GM18505 (cell line): ENCODE results near the gene LEKR1.
"Not testable (repeated sequence)": the region's sequence is repeated elsewhere in the genome, so short reads cannot be mapped to it uniquely, and the experiment has no call there.

Source experiments
- ATAC-seq: cut with Tn5 transposase; IDR thresholded peaks from one replicate; pipeline ENCODE4 v1.9.1; 2021; ENCODE audit not compliant: unreplicated experiment
- POLR2A ChIP-seq: IDR thresholded peaks from 4 replicates; pipeline ENCODE4 v1.6.1; 2011; ENCODE audit warnings: borderline replicate concordance; ENCODE audit not compliant: insufficient read depth, insufficient read length; ENCODE audit errors: extremely low read depth

The LEKR1 gene

DNA sequence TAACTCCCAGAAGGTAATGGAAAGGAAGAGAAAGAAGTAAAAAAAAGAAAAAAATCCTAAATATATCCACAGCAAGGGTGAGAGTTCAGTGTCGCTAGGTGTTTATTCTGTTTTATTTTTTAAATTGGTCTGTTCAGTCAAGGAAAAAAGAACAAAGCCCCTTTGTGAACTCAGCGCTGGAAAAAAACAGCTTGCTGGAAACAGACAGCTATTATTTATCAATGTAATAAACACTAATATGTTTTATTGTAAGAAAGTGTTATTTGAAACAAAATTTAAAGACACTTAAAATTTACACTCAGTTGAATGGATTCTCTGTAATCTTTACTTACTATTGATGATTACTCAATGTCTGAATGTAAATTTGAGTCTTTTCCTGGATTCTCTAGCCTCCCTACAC is 32.3 kb upstream of the LEKR1 start:
- ATAC-seq = no peak
- TF ChIP-seq POLR2A = no peak

DNA sequence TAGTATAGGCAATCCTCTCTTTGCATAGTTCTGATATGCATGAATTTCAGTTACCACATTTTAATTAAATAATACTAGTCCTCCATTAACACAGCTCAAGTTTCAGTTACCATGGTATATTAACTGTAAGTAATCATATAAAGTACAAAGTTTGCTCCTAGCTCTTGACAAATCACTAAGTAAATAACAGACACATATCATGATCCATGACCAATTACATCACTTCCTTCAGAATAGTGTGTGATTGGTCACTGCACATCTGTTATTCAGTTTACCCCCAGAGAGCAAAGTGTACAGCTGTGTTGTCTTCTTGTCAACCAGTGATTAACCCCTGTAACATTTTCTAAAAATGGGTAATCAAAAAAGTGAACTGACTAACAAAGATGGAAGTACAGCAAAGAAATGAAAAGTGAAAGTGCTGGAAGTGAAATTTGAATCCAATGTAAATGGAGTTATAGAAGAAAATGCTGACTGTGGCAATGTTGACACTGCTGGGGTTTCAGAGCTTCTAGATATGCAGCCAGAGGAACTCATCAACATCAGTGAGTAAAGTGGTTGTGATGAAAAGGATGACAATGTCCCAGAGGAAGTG is 30.2 kb upstream of the LEKR1 start:
- ATAC-seq = no peak
- TF ChIP-seq POLR2A = no peak

- no peak for TF ChIP-seq POLR2A
- no peak for ATAC-seq
These were observed 28.8 kb upstream of the LEKR1 start for GRCh38 chr3:156797368-156797767.

DNA sequence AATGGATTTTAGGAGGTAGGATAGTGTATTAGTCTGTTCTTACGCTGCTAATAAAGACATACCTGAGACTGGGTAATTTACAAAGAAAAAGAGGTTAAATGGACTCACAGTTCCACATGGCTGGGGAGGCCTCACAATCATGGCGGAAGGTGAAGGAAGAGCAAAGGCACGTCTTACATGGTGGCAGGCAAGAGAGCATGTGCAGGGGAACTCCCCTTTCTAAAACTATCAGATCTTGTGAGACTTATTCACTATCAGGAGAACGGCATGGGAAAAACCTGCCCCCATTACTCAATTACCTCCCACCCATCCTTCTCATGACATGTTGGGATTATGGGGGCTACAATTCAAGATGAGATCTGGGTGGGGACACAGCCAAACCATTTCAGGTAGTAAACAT is 25.9 kb upstream of the LEKR1 start:
- ATAC-seq = not testable (repeated sequence)

DNA sequence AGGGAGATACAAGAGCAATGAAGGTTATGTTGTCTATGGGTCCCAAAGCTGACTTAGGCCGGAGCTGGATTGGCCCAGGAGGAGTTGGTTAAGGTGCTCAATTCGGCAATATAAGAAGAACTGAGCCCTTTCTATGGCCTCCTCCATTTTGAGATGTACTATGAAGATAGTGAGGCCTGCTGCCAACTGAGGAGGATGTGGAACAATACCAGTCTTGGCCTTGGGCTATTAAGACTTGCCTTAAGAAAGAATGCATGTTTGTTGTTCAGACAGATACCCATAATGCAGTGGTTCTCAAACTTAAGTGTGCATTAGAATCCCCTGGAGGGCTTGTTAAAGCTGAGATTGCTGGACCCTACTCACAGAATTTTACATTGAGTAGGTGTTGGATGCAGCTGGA is 24.4 kb upstream of the LEKR1 start:
- no peak for ATAC-seq
- no peak for TF ChIP-seq POLR2A

DNA sequence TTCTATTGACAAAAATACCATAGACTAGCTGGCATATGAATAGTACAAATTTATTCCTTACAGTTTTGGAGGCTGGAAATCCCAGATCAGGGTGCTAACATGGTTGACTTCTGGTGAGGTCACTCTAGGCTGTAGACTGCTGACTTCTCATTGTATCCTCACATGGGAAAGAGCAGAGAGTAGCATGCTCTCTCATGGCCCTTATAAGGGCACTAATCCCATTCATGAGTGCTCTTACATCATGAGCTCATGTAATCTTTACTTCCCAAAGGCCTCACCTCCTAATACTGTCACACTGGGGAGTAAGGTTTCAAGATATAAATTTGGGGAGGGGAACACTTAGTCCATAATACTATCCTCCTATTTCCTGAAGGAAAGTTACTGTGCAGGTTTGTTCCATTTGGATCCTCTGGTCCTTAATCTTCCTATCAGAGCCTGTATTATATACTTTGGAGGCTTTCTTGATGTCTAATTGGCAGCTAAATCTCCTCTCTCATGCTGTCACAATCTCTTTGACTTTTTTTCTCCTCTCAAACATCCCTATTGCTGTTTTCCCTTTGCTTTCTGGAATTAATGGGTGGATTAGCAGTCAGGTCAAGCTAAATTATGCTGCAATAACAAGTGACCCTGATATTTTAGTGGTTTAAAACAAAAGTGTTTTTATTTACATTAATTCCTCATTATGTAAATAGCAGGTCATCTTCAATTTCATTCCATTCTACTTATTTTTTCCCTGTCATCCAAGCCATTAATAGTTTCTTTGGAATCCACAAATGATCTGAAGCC is 23.1 kb upstream of the LEKR1 start:
- TF ChIP-seq POLR2A = no peak
- no peak for ATAC-seq

DNA sequence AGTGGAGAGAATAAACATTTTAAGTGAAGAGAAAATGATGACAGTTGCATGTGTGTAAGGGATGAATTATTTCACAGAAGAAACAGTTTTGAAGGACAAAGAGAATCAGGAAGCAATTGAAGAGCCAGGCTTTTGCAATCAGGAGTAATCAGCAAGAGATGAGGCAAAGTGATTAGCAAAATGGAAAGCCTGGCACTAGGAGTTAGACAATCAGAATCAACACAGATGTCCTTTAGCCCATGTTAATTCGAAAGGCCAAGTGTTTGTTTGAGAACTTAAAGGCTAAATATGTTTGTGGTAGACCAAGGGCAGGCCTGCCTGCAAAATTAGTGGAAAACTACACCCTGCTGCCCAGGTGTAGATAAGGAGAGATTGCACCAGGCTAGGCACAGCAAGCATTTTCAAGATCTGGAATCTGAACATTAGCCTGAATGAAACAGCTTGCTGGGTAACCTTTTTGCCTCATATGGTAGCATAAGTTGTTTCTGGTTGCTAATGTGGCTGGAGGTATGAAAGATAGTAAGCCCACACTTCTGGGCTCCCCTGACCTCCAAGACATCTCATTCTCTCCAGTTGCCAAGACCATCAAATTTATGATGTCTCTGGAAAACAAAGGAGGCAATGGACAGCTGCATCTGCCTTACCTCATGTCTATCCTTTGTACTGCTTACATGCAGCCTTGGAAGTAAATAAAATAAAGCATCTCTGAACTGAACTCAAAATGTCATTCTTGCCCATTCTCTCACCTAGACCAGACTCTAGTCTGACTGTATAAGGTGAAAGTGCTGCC is 22.0 kb upstream of the LEKR1 start:
- no peak for ATAC-seq
- TF ChIP-seq POLR2A = no peak

DNA sequence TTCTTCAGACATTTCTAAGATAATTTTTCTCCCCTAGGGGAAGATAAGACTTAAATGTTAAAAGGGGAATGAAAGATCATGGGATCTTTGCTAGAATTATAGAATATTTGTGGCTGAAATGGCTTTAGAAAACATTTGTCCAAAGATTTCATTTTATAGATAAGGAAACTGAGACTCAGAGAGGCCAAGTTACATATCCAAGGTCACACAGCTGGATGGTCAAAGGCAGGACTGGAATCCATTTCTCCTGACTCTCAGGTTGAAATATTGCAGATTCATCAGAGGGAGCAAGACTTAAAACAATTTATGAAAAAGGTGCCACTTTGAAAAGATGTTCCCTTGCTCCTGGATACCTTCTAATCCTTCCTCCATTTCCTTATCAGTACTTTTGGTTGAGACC is 19.5 kb upstream of the LEKR1 start:
- no peak for ATAC-seq
- no peak for TF ChIP-seq POLR2A

GRCh38 chr3:156808025-156808424 is 18.1 kb upstream of the LEKR1 start:
- TF ChIP-seq POLR2A = no peak
- ATAC-seq = no peak

DNA sequence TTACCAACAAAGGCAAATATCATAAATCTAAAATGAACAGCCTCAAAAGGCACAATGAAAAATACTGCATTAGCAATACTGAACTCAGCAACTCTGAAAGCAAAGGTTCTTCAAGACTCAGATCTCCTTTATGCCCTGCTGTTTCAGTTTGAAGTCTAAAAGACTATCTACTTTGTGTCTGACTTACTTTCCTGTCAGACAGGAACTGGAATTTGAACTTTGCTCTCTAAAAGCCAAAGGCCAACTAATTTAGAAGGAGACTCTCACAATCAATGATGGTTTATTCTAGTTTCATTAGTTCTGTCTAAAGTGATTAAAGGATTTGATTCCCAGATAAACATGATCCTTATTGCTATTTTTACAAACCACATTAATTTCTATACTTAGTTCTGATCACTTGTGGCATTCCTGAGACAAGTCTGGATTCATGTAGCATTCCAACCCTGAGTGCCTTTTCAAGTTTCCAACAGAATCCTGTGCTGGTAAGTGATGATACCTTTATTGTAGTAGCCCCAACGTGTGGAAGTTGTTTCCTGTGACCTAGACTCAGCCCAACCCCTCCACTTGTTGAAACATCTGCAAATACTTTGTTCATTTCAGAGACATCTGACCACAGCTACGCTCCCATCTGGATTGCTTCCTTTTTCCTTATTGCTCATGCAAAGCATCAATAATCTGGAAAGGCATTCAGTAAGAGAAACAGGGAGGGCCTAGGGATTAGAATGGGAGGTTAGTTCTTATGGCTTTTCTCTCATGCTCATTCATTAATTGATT is 14.9 kb upstream of the LEKR1 start:
- no peak for TF ChIP-seq POLR2A
- no peak for ATAC-seq

- no peak for ATAC-seq
- TF ChIP-seq POLR2A = no peak
These were observed 13.4 kb upstream of the LEKR1 start for GRCh38 chr3:156812521-156813335.

DNA sequence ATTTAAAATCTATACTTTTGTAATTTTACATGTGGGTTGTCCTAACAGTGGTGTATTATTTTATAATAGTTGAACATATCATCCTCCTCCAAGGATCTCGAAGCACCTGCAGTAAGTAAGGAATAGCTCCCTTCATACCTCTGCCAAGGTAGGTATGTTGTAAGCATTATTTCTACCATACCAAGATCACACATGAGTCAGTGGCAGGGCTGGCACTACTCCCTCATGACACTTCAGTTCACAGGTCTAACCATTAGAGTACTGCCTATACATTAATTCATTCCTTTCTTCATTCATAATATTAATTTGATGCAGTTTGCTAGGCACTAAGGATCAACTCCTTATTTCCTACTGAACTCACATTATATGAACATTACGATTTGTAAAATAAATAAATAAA is 11.9 kb upstream of the LEKR1 start:
- ATAC-seq = no peak
- no peak for TF ChIP-seq POLR2A
